A673 (cell line): ENCODE data around the gene R3HDM1.

Experiments used
- EZH2 ChIP-seq: fragments of 200-600 bp; sonication (generic); IDR thresholded peaks from 2 replicates; pipeline ENCODE4 v1.6.1; 2017; ENCODE audit warnings: borderline replicate concordance, low read depth, mild to moderate bottlenecking, mixed read lengths, antibody characterized with exemption, low read length; ENCODE audit not compliant: poor library complexity, severe bottlenecking
- TF ChIP-seq, protein P1 (sequence below): fragments of 300-800, 200-600 bp; sonication (generic); conservative IDR thresholded peaks from 2 replicates; pipeline ENCODE4 v1.5.1; 2017; ENCODE audit warnings: low read depth, mild to moderate bottlenecking, antibody characterized with exemption, low read length, moderate library complexity, mixed read lengths

DNA sequence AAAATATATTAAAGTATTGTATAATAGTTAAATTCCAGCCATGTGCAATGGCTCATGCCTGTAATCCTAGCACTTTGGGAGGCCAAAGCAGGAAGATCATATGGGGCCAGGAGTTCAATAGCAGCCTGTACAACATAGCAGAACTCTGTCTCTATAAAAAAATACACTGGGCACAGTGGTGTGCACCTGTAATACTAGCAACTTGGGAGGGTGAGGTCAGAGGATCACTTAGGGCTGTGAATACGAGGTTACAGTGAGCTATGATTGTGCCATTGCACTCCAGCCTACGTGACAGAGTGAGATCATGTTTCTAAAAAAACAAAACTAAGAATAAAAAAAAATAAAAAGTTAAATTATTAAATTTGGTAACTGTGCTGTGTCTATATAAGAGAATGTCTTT is 36.4 kb upstream of the R3HDM1 start:
- TF ChIP-seq, protein P1, sequence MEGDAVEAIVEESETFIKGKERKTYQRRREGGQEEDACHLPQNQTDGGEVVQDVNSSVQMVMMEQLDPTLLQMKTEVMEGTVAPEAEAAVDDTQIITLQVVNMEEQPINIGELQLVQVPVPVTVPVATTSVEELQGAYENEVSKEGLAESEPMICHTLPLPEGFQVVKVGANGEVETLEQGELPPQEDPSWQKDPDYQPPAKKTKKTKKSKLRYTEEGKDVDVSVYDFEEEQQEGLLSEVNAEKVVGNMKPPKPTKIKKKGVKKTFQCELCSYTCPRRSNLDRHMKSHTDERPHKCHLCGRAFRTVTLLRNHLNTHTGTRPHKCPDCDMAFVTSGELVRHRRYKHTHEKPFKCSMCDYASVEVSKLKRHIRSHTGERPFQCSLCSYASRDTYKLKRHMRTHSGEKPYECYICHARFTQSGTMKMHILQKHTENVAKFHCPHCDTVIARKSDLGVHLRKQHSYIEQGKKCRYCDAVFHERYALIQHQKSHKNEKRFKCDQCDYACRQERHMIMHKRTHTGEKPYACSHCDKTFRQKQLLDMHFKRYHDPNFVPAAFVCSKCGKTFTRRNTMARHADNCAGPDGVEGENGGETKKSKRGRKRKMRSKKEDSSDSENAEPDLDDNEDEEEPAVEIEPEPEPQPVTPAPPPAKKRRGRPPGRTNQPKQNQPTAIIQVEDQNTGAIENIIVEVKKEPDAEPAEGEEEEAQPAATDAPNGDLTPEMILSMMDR = no peak
- no peak for TF ChIP-seq EZH2
